ENCODE results near the gene NTSR1. TPM values are rescaled to one million over a fixed set of nuclear protein-coding genes. Genes with fewer than 3 reads are reported as not detected.

The NTSR1 gene
- total and polyA plus RNA-seq, 2 donors (not counting 1 experiment from before 2014, with no cell fraction given), result not detected

GRCh38 chr20:62694868-62695267 lies 13.8 kb upstream of the NTSR1 start:
- DNase-seq, result no peak
- peaks cover 0 to 10% (median 2%) of the 10 kb centered on the region in 4 experiments for H3K27me3 ChIP-seq (replicated peaks in 1 of 4; ENCODE audit: control extremely low read depth in 1 of 4, control insufficient read depth in 3 of 4, insufficient read depth in 4 of 4, low read length in 3 of 4)
- Mint-ChIP-seq H3K9me3 (ENCODE audit: insufficient read depth) (no peaks in the 10 kb centered on the region), H3K27me3 (peaks cover 23% of the 10 kb centered on the region), H3K4me1 (peaks cover 3% of the 10 kb centered on the region), H3K4me3 (no peak overlapping the region), H3K27ac (no peak overlapping the region)
- no peak overlapping the region for H3K27ac ChIP-seq (ENCODE audit: low read length in 2 of 2)
- no peak overlapping the region for H3K4me2 ChIP-seq (replicated peaks; ENCODE audit: low read depth, low read length, poor library complexity, severe bottlenecking)
- no peaks in the 10 kb centered on the region for H3K79me2 ChIP-seq (ENCODE audit: control insufficient read depth, insufficient read depth, low read length)
- no peak overlapping the region for H3K9ac ChIP-seq (ENCODE audit: low read length)
- H4K20me1 ChIP-seq (ENCODE audit: control insufficient read depth, insufficient read depth, low read length, poor library complexity, severe bottlenecking), result no peaks in the 10 kb centered on the region
- H3K36me3 ChIP-seq (replicated peaks in 1 of 2; ENCODE audit: control extremely low read depth in 1 of 2, control insufficient read depth in 1 of 2, extremely low read depth in 1 of 2, insufficient read depth in 2 of 2, low read length in 1 of 2), result no peaks in the 10 kb centered on the region
- no peak for ATAC-seq (ENCODE audit: low read depth)
- CTCF ChIA-PET, result no interaction called here
- H3K4me3 ChIP-seq (ENCODE audit: control extremely low read depth in 1 of 5, extremely low read depth in 1 of 5, insufficient read depth in 1 of 5, low read depth in 2 of 5, low read length in 4 of 5), result no peak overlapping the region
- TF ChIP-seq, protein P1, sequence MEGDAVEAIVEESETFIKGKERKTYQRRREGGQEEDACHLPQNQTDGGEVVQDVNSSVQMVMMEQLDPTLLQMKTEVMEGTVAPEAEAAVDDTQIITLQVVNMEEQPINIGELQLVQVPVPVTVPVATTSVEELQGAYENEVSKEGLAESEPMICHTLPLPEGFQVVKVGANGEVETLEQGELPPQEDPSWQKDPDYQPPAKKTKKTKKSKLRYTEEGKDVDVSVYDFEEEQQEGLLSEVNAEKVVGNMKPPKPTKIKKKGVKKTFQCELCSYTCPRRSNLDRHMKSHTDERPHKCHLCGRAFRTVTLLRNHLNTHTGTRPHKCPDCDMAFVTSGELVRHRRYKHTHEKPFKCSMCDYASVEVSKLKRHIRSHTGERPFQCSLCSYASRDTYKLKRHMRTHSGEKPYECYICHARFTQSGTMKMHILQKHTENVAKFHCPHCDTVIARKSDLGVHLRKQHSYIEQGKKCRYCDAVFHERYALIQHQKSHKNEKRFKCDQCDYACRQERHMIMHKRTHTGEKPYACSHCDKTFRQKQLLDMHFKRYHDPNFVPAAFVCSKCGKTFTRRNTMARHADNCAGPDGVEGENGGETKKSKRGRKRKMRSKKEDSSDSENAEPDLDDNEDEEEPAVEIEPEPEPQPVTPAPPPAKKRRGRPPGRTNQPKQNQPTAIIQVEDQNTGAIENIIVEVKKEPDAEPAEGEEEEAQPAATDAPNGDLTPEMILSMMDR (IDR thresholded peaks at IDR 0.05), result no peak
- no peak for TF ChIP-seq EZH2 (IDR thresholded peaks at IDR 0.05; ENCODE audit: borderline replicate concordance, insufficient read depth, low read depth, low read length, poor library complexity, severe bottlenecking)
- H2AFZ ChIP-seq (ENCODE audit: insufficient read depth, low read depth, low read length, poor library complexity, severe bottlenecking), result no peak overlapping the region
- POLR2A ChIA-PET, result no interaction called here
- H3K4me1 ChIP-seq (ENCODE audit: control insufficient read depth in 2 of 2, insufficient read depth in 2 of 2, low read length in 2 of 2), result no peaks in the 10 kb centered on the region
- peaks cover 0 to 11% (median 0%) of the 10 kb centered on the region in 3 donors for H3K9me3 ChIP-seq (ENCODE audit: control extremely low read depth in 1 of 3, control insufficient read depth in 2 of 3, insufficient read depth in 1 of 3, low read length in 2 of 3)
- intact Hi-C loops (cut with micrococcal nuclease), result no loop called here
- WGBS (ENCODE audit: insufficient coverage), result 90% methylated on average over 15 of the region's 15 CpGs

DNA sequence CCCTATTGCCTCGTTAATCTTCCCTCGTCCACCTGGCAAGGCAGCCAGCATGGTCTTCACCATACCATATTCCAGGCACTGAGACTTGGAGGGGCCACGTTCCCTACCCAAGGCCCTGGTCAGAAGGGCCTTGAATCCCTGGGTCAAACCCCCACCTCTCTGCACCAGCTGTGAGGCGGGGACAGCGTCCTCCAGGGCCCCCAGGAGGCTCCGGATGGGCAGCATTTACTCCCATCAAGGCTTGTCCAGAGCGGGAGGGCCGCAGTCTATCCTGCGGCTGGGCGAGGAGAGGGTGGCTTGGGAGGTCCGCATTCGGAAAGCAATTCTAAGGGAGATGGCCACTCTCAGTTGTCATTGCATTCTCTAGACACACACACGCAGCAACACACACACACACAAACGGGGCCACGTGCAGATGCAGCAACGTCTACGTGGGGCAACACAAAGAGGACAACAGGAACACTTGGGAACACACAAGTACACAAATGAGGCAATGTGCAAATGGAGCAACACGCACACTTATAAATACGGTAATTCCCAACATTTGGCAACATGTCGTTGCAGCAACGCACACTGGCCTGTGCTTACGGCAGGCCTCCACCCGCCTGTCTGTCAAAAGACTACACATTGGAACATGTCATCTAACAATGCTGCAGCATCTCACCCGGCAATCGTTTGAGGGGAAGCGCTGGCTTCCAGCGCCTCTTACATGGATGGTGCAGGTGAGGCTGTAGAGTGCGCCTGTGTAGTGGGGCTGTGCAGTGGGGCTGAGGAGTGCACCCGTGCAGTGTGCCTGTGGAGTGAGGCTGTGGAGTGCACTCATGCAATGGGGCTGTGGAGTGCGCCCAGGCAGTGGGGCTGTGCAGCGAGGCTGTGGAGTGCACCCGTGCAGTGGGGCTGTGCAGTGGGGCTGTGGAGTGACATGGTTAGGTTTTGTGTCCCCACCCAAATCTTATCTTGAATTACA lies 12.9 kb upstream of the NTSR1 start:
- no peak overlapping the region for H3K4me2 ChIP-seq (replicated peaks; ENCODE audit: low read depth, low read length, poor library complexity, severe bottlenecking)
- intact Hi-C loops (cut with micrococcal nuclease), result no loop called here
- no peaks in the 10 kb centered on the region for H4K20me1 ChIP-seq (ENCODE audit: control insufficient read depth, insufficient read depth, low read length, poor library complexity, severe bottlenecking)
- WGBS (ENCODE audit: insufficient coverage), result 88% methylated on average over 26 of the region's 32 CpGs
- ATAC-seq (ENCODE audit: low read depth), result no peak
- H3K4me1 Mint-ChIP-seq, result peaks cover 3% of the 10 kb centered on the region
- H3K4me3 Mint-ChIP-seq, result no peak overlapping the region
- H3K9me3 Mint-ChIP-seq (ENCODE audit: insufficient read depth), result no peaks in the 10 kb centered on the region
- H3K36me3 ChIP-seq (replicated peaks in 1 of 2; ENCODE audit: control extremely low read depth in 1 of 2, control insufficient read depth in 1 of 2, extremely low read depth in 1 of 2, insufficient read depth in 2 of 2, low read length in 1 of 2), result no peaks in the 10 kb centered on the region
- no peak overlapping the region for H3K9ac ChIP-seq (ENCODE audit: low read length)
- H3K4me3 ChIP-seq (ENCODE audit: control extremely low read depth in 1 of 5, extremely low read depth in 1 of 5, insufficient read depth in 1 of 5, low read depth in 2 of 5, low read length in 4 of 5), result no peak overlapping the region
- H2AFZ ChIP-seq (ENCODE audit: insufficient read depth, low read depth, low read length, poor library complexity, severe bottlenecking), result no peak overlapping the region
- H3K79me2 ChIP-seq (ENCODE audit: control insufficient read depth, insufficient read depth, low read length), result no peaks in the 10 kb centered on the region
- peaks cover 0 to 10% (median 2%) of the 10 kb centered on the region in 4 experiments for H3K27me3 ChIP-seq (replicated peaks in 1 of 4; ENCODE audit: control extremely low read depth in 1 of 4, control insufficient read depth in 3 of 4, insufficient read depth in 4 of 4, low read length in 3 of 4)
- H3K27ac ChIP-seq (ENCODE audit: low read length in 2 of 2), result no peak overlapping the region
- CTCF ChIA-PET, result no interaction called here
- TF ChIP-seq, protein P1 (IDR thresholded peaks at IDR 0.05), result no peak
- no peak for TF ChIP-seq EZH2 (IDR thresholded peaks at IDR 0.05; ENCODE audit: borderline replicate concordance, insufficient read depth, low read depth, low read length, poor library complexity, severe bottlenecking)
- H3K4me1 ChIP-seq (ENCODE audit: control insufficient read depth in 2 of 2, insufficient read depth in 2 of 2, low read length in 2 of 2), result no peaks in the 10 kb centered on the region
- POLR2A ChIA-PET, result no interaction called here
- H3K27ac Mint-ChIP-seq, result peak overlapping the region; percentile 24
- H3K27me3 Mint-ChIP-seq, result peaks cover 21% of the 10 kb centered on the region
- DNase-seq, result no peak
- peaks cover 0 to 11% (median 0%) of the 10 kb centered on the region in 3 donors for H3K9me3 ChIP-seq (ENCODE audit: control extremely low read depth in 1 of 3, control insufficient read depth in 2 of 3, insufficient read depth in 1 of 3, low read length in 2 of 3)

Data from B cell (primary cell).